Smooth muscle cell of the umbilical artery (primary cell): ENCODE results near the gene HSPB9. TPM values are rescaled to one million over a fixed set of nuclear protein-coding genes. Genes with fewer than 3 reads are reported as not detected.

Source experiments
- total RNA-seq: library from RNA; depleted of rRNA; stranded (reverse); fragments of >200 nt; gene quantifications from 2 replicates; pipeline ENCODE4 v1.2.3, GENCODE V29; 2014

The HSPB9 gene, protein sequence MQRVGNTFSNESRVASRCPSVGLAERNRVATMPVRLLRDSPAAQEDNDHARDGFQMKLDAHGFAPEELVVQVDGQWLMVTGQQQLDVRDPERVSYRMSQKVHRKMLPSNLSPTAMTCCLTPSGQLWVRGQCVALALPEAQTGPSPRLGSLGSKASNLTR
- total RNA-seq, result 0.14 TPM in 1 of 2 replicates, not detected in the other

DNA sequence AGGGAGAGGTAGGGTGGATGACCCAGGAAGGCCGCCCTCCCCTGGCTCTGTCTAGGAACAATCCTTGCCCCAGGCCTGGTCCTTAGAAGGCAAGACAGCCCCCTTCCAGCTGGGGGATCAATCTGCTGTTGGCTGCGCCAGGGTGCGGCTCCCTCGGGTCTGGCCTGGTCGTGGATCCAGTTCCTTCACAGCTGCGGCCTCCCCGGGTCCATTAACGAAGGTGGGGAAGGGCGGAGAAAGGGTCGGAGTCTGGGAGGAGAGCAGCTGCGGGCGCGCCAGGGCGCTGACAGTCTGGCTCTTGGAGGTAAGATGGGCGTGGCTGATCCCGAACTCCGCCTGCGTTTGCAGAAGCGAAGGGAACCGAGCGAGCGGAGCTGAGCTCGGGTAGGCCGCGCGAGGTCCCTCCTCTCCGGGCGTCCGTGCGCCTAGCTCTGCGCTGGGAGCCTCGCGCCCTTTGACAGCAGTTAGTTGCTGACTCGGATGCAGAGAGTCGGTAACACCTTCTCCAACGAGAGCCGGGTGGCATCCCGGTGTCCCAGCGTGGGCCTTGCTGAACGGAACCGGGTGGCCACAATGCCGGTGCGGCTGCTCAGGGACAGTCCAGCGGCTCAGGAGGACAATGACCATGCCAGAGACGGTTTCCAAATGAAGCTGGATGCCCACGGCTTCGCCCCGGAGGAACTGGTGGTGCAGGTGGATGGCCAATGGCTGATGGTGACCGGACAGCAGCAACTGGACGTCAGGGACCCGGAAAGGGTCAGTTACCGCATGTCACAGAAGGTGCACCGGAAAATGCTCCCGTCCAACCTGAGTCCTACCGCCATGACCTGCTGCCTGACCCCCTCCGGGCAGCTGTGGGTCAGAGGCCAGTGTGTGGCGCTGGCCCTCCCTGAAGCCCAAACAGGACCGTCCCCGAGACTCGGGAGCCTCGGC is at the start of gene HSPB9:
Gene HSPB9 (plus strand): TSS at position 434 of the 933 bp plus-strand sequence. CDS start 47 bp downstream, at position 481.

DNA sequence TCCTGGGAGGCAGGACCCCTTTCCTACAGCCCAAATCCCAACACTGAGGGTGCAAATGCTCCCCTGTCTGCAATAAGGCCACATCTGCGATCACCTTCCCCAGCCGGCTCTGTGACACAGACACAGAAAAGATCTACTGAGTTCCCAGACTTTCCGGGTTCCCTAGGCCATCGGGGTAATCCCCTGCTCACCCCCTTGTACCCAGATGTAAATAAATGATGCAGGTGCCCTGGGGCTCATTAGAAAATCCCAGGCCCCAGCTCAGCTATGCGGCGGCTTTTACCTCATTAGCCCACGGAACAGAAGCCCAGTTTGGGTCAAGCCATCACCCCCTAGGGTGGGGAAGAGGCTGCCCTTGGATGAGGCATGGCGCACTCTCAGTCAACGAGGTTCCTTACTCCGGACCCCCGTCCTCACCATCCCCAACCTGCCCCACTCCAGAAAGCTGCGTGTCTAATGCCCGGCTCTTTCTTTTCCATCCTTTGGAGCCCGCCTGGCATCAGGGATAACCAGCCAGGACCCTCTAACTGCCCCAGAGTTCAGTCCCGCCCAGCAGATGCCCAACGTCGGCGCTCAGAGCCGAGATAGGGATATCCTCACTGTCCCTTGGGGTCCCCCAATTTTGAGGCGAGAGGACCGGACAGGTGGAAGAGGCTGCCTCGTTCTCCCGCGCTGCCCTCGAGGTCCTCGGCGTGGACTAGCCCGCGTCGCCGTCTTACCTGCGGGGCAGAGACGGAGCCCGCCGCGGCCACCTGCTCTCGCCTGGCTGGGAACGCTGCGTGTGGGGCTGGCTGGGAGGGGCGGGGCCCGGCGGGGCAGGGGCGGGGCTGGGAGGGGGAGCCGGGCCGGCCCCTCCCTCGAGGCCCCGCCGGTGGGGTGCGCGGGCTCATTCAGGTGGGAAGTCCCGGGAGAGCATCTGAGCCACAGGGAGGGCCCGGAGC is 24.6 kb upstream of the HSPB9 start, which contains the start of gene ZNF385C:
Gene ZNF385C (minus strand): TSS at position 783 of the 941 bp plus-strand sequence. CDS start 35,417 bp downstream, outside the sequence.

DNA sequence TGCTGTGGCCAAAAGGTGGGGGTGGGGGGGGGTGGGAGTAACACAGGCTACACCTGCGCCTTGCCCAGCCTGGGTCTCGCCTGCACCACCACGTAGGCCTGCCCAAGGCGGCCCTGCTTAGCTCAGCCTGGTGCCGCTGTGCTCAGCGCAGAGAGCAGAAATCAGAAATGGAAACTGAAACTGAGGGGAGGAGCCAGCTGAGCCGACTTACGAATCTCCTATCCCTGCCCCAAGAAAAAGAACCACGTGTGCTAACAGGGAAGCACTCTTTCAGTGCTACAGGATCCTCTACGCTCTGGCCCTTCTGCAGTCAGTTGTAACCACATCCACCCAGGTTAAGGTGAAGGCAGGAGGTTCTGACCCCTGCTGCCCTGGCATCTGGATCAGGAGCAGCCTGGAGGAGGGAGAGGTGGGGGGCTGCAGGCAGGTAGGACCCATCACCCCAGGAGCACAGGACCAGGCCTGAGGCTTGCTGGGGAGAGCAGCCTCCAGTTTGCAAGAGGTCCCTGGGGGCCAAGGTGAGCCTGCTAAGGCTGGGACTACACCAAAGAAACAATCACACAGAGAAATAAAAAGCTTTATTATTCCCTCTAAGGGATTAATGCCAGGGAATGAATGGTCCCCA is 9.9 kb upstream of the HSPB9 start, which contains the start of gene DHX58:
Gene DHX58 (minus strand): TSS at position 163 of the 625 bp plus-strand sequence. CDS start 822 bp downstream, outside the sequence.

DNA sequence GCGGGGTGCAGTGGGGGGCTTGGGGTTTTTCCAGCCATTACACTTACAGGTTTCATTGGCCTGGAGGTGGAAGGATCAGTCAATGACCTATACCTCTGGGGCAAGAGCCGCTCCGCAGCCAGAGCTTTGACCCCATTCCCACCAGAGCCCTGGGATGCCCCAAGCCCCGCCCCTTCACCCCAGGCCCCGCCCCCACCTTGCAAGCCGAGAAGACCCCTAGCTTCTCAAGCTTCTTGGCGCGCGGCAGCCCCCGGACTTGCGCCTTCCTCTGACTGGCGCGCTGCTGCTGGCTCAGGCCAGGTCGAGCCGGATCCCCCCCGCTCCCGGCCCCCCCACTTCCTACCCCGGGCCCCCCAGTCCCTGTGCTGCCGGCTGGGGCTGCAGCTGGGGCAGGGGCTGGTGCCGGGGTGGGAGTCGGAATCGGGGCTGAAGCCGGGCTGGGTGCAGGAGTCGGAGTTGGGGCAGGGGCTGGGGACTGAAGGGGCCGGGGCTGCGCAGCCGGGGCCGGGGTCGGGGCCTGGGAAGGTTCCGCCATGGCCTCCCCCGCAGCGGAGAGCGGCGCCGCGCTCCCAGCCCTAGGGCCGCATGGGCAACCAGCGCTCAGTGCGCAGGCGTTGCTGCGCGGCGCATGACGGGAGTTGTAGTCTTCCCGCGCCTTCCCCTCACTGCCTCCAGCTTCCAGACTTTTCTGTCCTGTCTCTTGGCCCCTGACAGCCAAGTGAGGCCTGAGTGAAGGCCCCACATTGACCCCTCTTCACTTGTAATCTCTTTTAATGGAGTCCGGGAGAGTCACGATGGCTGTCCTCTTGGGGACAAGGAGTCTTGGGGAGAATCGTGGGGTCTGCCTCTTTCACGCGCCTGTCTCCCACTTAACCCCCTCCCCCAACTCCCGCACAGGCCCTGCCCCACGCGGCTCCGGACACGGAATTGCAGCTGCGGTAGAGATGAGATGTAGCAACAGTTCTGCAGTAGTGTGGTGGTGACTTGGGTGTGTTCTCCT is 1.5 kb upstream of the HSPB9 start, which contains the start of gene KAT2A:
Gene KAT2A (minus strand): TSS at position 598 of the 1,000 bp plus-strand sequence. CDS start 63 bp downstream, at position 535.

Other genes starting within 250 kb of the HSPB9 start
- gene ACLY, start 203.9 kb upstream of the HSPB9 start, total RNA-seq, result 379 and 587 TPM in 2 replicates
- gene ODAD4, start 192.2 kb upstream of the HSPB9 start, total RNA-seq, result 0.30 and 0.37 TPM in 2 replicates
- gene CNP, start 156.0 kb upstream of the HSPB9 start, total RNA-seq, result 37.7 and 51.1 TPM in 2 replicates
- gene DNAJC7, start 105.4 kb upstream of the HSPB9 start, total RNA-seq, result 65.3 and 71.3 TPM in 2 replicates
- gene NKIRAS2, start 102.7 kb upstream of the HSPB9 start, total RNA-seq, result 20.8 and 29.6 TPM in 2 replicates
- gene C17orf113, start 72.2 kb upstream of the HSPB9 start, total RNA-seq, result under 0.01 and 0.09 TPM in 2 replicates
- not detected in 2 replicates for gene ZNF385C, start 24.3 kb upstream of the HSPB9 start, total RNA-seq
- 6.8 and 10.3 TPM in 2 replicates for gene DHX58, start 10.1 kb upstream of the HSPB9 start, total RNA-seq
- gene KAT2A, start 1.4 kb upstream of the HSPB9 start, total RNA-seq, result 10.7 and 16.7 TPM in 2 replicates
- gene RAB5C, start 32.2 kb downstream of the HSPB9 start, total RNA-seq, result 63.0 and 86.9 TPM in 2 replicates
- gene KCNH4, start 58.3 kb downstream of the HSPB9 start, total RNA-seq, result not detected in 2 replicates
- not detected in 2 replicates for gene HCRT, start 62.6 kb downstream of the HSPB9 start, total RNA-seq
- gene GHDC, start 71.7 kb downstream of the HSPB9 start, total RNA-seq, result 7.0 and 9.2 TPM in 2 replicates
- 27.3 and 29.7 TPM in 2 replicates for gene STAT5B, start 153.6 kb downstream of the HSPB9 start, total RNA-seq
- gene STAT5A, start 165.7 kb downstream of the HSPB9 start, total RNA-seq, result 4.9 and 19.0 TPM in 2 replicates